Upper lobe of left lung (tissue), 6 donors: ENCODE data around the gene DND1. TPM values are rescaled to one million over a fixed set of nuclear protein-coding genes. Genes with fewer than 3 reads are reported as not detected.
"Not testable (repeated sequence)": the region's sequence is repeated elsewhere in the genome, so short reads cannot be mapped to it uniquely, and the experiment has no call there.

ENCODE experiments used
- ATAC-seq, 2 donors: fragments of 200-7000 bp; cut with Tn5 transposase; one replicate each; pipeline ENCODE4 v1.9.1; 2022; ENCODE audit warnings: mild to moderate bottlenecking in 2 of 2, moderate library complexity in 2 of 2; ENCODE audit not compliant: low FRiP score in 2 of 2
- DNase-seq, 2 donors: peaks; one replicate each; pipeline ENCODE4 v3.0.0-alpha.2; 2019 to 2020
- H3K27ac ChIP-seq, 4 donors: fragments of 200-600 bp; sonication (generic); one replicate each; pipeline ENCODE4 v1.5.1; 2016 to 2019
- H3K27me3 ChIP-seq, 4 donors: fragments of 200-600 bp; sonication (generic); one replicate each; pipeline ENCODE4 v1.5.1; 2017 to 2019
- H3K36me3 ChIP-seq, 4 donors: fragments of 200-600 bp; sonication (generic); one replicate each; pipeline ENCODE4 v1.5.1; 2016 to 2019
- H3K4me1 ChIP-seq, 4 donors: fragments of 200-600 bp; sonication (generic); one replicate each; pipeline ENCODE4 v1.5.1; 2018 to 2019
- H3K4me3 ChIP-seq, 4 donors: fragments of 200-600 bp; sonication (generic); one replicate each; pipeline ENCODE4 v1.5.1; 2017 to 2019; ENCODE audit warnings: mild to moderate bottlenecking in 2 of 4, moderate library complexity in 1 of 4
- H3K9me3 ChIP-seq, 4 donors: fragments of 200-600 bp; sonication (generic); one replicate each; pipeline ENCODE4 v1.5.1; 2018 to 2019
- EP300 ChIP-seq, 4 donors: sonication (generic); formaldehyde crosslinking; IDR thresholded peaks; one replicate each; pipeline ENCODE4 v1.5.1; 2017; ENCODE audit warnings: antibody characterized with exemption in 4 of 4, control low read depth in 2 of 4
- POLR2A ChIP-seq, 4 donors: fragments of 450-650 bp; IDR thresholded peaks; one replicate each; pipeline ENCODE4 v1.5.1; 2016 to 2017; ENCODE audit warnings: antibody characterized with exemption in 4 of 4, mild to moderate bottlenecking in 2 of 4
- POLR2AphosphoS5 ChIP-seq, 2 donors: sonication (generic); formaldehyde crosslinking; IDR thresholded peaks; one replicate each; pipeline ENCODE4 v1.5.1; 2017; ENCODE audit warnings: antibody characterized with exemption in 2 of 2
- WGBS, 2 donors: methylation state at CpG; one replicate each; pipeline ENCODE4 v1.1.5; 2017 to 2018; 5-methylcytosine and 5-hydroxymethylcytosine counted together
- total RNA-seq, 6 donors: library from RNA; depleted of rRNA in 4 of 6; stranded (reverse); fragments of >200 nt in 4 of 6; gene quantifications; one replicate each; pipeline versions ENCODE4 v1.1.0 to v1.2.1, GENCODE V29; 2016 to 2021
- TF ChIP-seq, protein P1 (sequence below), 6 experiments: fragments of 450-650 bp in 4 of 6; fragments of 200-600 bp in 2 of 6; sonication (generic) in 2 of 6; IDR thresholded peaks; one replicate each; pipeline ENCODE4 v1.5.1; 2016 to 2019; ENCODE audit warnings: antibody characterized with exemption in 6 of 6
- donor health status: DM: no; HTN: no; CAD: no; lungs with moderate emphysema.
- donor health status: DM: no; HTN: yes; CAD: no; lungs with severe emphysema.

Gene DND1
- total RNA-seq, 6 donors from 2014 or later = 0.92 to 3.6 (median 1.6) TPM

DNA sequence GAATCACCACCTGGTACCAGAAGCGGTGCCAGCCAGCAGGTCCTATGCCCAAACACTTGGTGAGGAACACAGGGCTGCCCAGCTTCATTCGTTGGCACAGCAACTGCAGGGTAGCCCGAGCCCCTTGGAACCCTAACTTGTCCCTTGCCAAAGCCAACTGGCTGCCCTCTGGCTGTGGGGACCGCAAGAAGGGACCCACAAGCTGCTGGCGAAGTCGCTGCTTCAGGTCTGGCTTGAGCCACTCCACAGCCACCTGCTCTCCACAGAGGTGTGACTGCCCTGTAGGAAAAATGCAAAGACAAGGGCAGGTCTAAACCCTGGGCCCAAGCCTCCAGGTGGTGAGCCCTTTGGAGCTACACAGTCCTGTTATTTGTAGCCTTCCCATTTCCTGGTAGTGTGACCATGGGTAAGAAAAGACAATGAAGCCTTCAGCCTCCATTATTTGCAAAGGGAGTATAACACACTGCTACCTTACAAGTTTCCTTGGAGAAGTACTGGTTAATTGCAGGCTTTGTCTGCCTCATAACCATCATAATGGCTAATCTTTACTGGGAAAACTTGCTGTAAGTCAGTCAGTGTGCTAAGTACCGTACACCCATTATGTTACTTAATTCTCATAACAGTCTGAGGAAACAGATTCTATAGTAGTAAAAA lies 1.8 kb downstream of the DND1 start:
- no peaks in the 10 kb centered on the region for H3K9me3 ChIP-seq
- TF ChIP-seq POLR2AphosphoS5 (IDR thresholded peaks at IDR 0.05) = no peak
- TF ChIP-seq POLR2A (IDR thresholded peaks at IDR 0.05) = no peak
- TF ChIP-seq, protein P1, sequence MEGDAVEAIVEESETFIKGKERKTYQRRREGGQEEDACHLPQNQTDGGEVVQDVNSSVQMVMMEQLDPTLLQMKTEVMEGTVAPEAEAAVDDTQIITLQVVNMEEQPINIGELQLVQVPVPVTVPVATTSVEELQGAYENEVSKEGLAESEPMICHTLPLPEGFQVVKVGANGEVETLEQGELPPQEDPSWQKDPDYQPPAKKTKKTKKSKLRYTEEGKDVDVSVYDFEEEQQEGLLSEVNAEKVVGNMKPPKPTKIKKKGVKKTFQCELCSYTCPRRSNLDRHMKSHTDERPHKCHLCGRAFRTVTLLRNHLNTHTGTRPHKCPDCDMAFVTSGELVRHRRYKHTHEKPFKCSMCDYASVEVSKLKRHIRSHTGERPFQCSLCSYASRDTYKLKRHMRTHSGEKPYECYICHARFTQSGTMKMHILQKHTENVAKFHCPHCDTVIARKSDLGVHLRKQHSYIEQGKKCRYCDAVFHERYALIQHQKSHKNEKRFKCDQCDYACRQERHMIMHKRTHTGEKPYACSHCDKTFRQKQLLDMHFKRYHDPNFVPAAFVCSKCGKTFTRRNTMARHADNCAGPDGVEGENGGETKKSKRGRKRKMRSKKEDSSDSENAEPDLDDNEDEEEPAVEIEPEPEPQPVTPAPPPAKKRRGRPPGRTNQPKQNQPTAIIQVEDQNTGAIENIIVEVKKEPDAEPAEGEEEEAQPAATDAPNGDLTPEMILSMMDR (IDR thresholded peaks at IDR 0.05) = no peak
- peak in 1 of 2 donors; percentile 11 for DNase-seq
- no peak overlapping the region for H3K4me3 ChIP-seq
- H3K4me1 ChIP-seq = peaks cover 0 to 5% (median under 1%) of the 10 kb centered on the region in 4 donors
- peaks cover 21 to 94% (median 71%) of the 10 kb centered on the region in 4 donors for H3K36me3 ChIP-seq
- 90 to 94% methylated on average over 1 to 6 of the region's 7 CpGs for WGBS, 2 donors
- no peaks in the 10 kb centered on the region for H3K27me3 ChIP-seq
- H3K27ac ChIP-seq = no peak overlapping the region
- no peak for ATAC-seq

DNA sequence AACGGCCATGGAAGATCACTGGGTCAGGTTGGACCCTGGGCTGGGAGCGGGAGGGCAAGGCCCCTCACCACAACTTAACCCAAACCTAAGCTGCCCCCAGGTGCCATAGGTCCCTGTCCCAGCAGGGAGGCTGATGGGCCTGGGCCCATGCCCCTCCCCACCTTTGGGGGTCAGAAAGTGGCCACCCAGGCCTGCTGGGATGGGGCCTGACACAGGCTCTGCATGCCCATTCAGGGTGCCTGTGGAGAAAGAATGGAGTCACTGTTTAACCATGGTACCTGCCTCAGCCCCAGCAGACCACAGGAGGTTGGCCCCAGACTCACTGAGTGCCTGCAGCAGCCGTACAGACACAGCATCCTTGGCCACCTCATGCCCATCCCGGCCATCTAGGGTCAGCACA lies 2.3 kb downstream of the DND1 start:
- H3K4me3 ChIP-seq, H3K27me3 ChIP-seq, ATAC-seq, H3K27ac ChIP-seq, H3K9me3 ChIP-seq: not testable (repeated sequence)
- Histone ChIP-seq H3K4me1 (peaks cover 5 to 11% (median 6%) of the 10 kb centered on the region in 4 donors), H3K36me3 (peaks cover 16 to 89% (median 66%) of the 10 kb centered on the region in 4 donors)
- WGBS, 2 donors = 92 to 100% methylated on average over 2 of the region's 4 CpGs
- peak in 1 of 2 donors; percentile 53 for DNase-seq

DNA sequence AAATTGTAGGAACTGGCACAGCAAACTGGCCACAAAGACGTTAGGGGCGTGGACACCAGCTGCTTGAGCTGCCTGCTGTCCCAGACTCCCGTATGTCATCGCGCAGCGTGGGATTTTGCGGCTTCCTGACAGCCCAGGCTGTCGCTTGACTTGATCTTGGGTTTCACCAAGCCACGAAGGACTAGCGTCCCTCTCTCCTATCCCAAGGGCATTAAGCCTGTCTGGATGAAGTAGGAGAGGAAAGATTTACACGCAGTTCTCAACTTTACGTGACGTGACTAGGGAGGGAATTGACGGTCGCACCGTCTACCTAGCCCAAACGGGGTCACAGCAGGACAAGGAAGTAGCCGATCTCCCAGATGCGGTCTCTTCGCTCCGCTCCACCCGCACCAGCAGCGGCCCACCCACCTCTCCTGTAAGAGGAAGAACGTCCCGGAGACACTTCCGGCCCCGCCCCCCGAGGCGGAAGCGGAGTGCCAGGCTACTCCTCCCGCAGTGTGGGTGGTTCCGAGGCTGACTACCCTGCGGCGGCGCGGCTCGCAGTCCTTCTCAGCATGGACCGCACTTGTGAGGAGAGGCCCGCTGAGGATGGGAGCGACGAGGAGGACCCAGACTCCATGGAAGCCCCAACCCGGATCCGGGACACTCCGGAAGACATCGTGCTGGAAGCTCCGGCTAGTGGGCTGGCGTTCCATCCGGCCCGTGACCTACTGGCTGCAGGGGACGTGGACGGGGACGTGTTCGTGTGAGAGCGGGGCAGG lies 8.8 kb downstream of the DND1 start, which contains the start of gene WDR55:
TSS of gene WDR55 (plus strand) at position 546 of the 761 bp plus-strand sequence. CDS start at position 555, 9 bp downstream.
- peak; percentile 99 for DNase-seq
- H3K27me3 ChIP-seq = no peaks in the 10 kb centered on the region
- peak; percentile 93 to 95 for TF ChIP-seq POLR2AphosphoS5 (IDR thresholded peaks at IDR 0.05)
- TF ChIP-seq POLR2A (IDR thresholded peaks at IDR 0.05) = peak in 3 of 4 donors; percentile 50 to 87 (median 58)
- TF ChIP-seq, protein P1 (IDR thresholded peaks at IDR 0.05) = no peak
- peak in 1 of 4 donors; percentile 44 for TF ChIP-seq EP300 (IDR thresholded peaks at IDR 0.05)
- ATAC-seq = peak; percentile 98 to 100
- H3K4me3 ChIP-seq = peak within 1 kb of the TSS; percentile 81 to 87 (median 86)
- 0 to 1% methylated on average over 25 to 43 of the region's 54 CpGs for WGBS, 2 donors
- H3K4me1 ChIP-seq = peaks cover 17 to 28% (median 19%) of the 10 kb centered on the region in 4 donors
- H3K36me3 ChIP-seq = peaks cover 36 to 61% (median 51%) of the 10 kb centered on the region in 4 donors
- peak within 1 kb of the TSS; percentile 87 to 94 (median 93) for H3K27ac ChIP-seq
- H3K9me3 ChIP-seq = no peaks in the 10 kb centered on the region

DNA sequence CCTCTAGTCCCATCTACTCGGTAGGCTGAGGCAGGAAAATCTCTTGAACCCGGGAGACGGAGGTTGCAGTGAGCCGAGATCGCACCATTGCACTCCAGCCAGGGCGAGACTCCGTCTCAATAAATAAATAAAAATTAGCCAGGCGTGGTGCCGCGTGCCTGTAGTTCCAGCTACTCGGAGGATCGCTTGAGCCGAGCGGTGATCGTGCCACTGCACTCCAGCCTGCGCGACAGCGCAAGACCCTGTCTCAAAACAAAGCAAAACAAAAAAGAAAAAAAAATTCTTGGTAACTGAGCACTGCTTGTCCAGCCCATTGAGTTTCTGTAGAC lies 9.4 kb downstream of the DND1 start:
- WGBS, 2 donors = 17 to 22% methylated on average over 18 of the region's 18 CpGs
- Histone ChIP-seq H3K36me3 (peaks cover 32 to 61% (median 51%) of the 10 kb centered on the region in 4 donors), H3K4me3 (peak overlapping the region; percentile 47 to 87 (median 86)), H3K9me3 (no peaks in the 10 kb centered on the region), H3K27me3 (no peaks in the 10 kb centered on the region), H3K27ac (peak overlapping the region; percentile 87 to 94 (median 93)), H3K4me1 (peaks cover 17 to 28% (median 19%) of the 10 kb centered on the region in 4 donors)
- DNase-seq (peak in 1 of 2 donors; percentile 61), ATAC-seq (no peak)
- no peak for TF ChIP-seq POLR2AphosphoS5 (IDR thresholded peaks at IDR 0.05)
- TF ChIP-seq, protein P1 (IDR thresholded peaks at IDR 0.05) = no peak
- no peak for TF ChIP-seq POLR2A (IDR thresholded peaks at IDR 0.05)
- TF ChIP-seq EP300 (IDR thresholded peaks at IDR 0.05) = no peak

DNA sequence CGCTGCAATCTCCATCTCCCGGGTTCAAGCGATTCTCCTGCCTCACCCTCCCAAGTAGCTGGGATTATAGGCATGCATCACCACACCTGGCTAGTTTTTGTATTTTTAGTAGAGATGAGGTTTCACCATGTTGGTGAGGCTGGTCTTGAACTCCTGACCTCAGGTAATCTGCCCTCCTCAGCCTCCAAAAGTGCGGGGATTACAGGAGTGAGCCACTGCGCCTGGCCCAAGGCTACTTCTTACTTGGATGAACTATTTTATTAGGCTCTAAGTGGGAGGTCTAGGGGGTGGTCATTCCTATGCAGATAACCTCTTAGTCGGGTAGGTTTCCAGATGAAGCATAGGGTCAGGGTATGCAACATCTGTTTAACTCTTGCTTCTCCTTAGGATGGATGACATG lies 13.0 kb downstream of the DND1 start:
- Histone ChIP-seq H3K36me3 (peaks cover 52 to 79% (median 74%) of the 10 kb centered on the region in 4 donors), H3K4me1 (peaks cover 5 to 10% (median 7%) of the 10 kb centered on the region in 4 donors)
- H3K27me3 ChIP-seq, H3K27ac ChIP-seq, ATAC-seq, DNase-seq, H3K4me3 ChIP-seq, H3K9me3 ChIP-seq: not testable (repeated sequence)
- WGBS, 2 donors = 84 to 95% methylated on average over 6 of the region's 6 CpGs
